Uterus (tissue), 2 donors: ENCODE measurements around the gene PKP4.

Experiments used
- POLR2A ChIP-seq, 2 donors: fragments of 450-650 bp; IDR thresholded peaks; one replicate each; pipeline ENCODE4 v1.6.1; 2016; ENCODE audit warnings: antibody characterized with exemption in 2 of 2, mild to moderate bottlenecking in 1 of 2, moderate library complexity in 1 of 2
- TF ChIP-seq, protein P1 (sequence below), 4 experiments: fragments of 200-600 bp in 2 of 4; fragments of 450-650 bp in 2 of 4; sonication (generic) in 2 of 4; IDR thresholded peaks; one replicate each; pipeline ENCODE4 v1.5.1; 2016 to 2019; ENCODE audit warnings: antibody characterized with exemption in 4 of 4, mild to moderate bottlenecking in 2 of 4, moderate library complexity in 1 of 4

DNA sequence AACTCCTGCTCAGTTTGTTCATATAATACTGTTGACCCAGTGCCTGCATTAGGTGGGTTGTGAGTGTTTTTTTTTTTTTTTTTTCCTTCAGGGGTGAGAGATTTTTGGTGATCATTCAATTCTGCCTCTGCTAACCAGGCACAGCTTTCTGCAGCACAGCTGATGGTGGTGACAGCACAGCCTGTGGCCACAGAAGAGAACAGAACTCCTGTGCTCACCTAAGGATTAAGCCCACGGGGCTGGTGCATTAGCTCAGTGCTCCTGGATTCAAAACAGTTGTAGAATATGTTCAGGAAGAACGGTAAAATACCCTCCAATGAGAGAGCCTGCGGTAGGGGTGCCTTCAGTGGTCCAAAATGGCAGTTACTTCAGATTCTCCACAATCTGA is 42.0 kb downstream of the PKP4 start:
- TF ChIP-seq, protein P1, sequence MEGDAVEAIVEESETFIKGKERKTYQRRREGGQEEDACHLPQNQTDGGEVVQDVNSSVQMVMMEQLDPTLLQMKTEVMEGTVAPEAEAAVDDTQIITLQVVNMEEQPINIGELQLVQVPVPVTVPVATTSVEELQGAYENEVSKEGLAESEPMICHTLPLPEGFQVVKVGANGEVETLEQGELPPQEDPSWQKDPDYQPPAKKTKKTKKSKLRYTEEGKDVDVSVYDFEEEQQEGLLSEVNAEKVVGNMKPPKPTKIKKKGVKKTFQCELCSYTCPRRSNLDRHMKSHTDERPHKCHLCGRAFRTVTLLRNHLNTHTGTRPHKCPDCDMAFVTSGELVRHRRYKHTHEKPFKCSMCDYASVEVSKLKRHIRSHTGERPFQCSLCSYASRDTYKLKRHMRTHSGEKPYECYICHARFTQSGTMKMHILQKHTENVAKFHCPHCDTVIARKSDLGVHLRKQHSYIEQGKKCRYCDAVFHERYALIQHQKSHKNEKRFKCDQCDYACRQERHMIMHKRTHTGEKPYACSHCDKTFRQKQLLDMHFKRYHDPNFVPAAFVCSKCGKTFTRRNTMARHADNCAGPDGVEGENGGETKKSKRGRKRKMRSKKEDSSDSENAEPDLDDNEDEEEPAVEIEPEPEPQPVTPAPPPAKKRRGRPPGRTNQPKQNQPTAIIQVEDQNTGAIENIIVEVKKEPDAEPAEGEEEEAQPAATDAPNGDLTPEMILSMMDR (IDR thresholded peaks at IDR 0.05): no peak
- TF ChIP-seq POLR2A (IDR thresholded peaks at IDR 0.05): no peak
